Peyer's patch (tissue), 4 donors: ENCODE measurements around the gene ARCN1. TPM values are rescaled to one million over a fixed set of nuclear protein-coding genes. Genes with fewer than 3 reads are reported as not detected.

Experiments
- DNase-seq, 3 donors: peaks; one replicate each; pipeline ENCODE4 v3.0.0-alpha.2; 2017 to 2019
- H3K27ac ChIP-seq, 4 donors: fragments of 200-600 bp; sonication (generic); one replicate each; pipeline ENCODE4 v1.5.1; 2016 to 2019
- H3K27me3 ChIP-seq, 2 donors: fragments of 200-600 bp; sonication (generic); one replicate each; pipeline ENCODE4 v1.5.1; 2019
- H3K36me3 ChIP-seq, 3 donors: fragments of 200-600 bp; sonication (generic); one replicate each; pipeline ENCODE4 v1.5.1; 2016 to 2019
- H3K4me1 ChIP-seq, 4 donors: fragments of 200-600 bp; sonication (generic); one replicate each; pipeline ENCODE4 v1.5.1; 2016 to 2019
- H3K4me3 ChIP-seq, 4 donors: fragments of 200-600 bp; sonication (generic); 1 replicate in 3 of 4; 2 replicates in 1 of 4; pipeline ENCODE4 v1.5.1; 2016 to 2019; ENCODE audit warnings: mild to moderate bottlenecking in 1 of 4
- H3K9me3 ChIP-seq, 4 donors: fragments of 200-600 bp; sonication (generic); one replicate each; pipeline ENCODE4 v1.5.1; 2016 to 2019; ENCODE audit warnings: mild to moderate bottlenecking in 1 of 4
- CTCF ChIP-seq, 6 experiments: fragments of 450-650 bp in 4 of 6; fragments of 200-600 bp in 2 of 6; sonication (generic) in 1 of 6; IDR thresholded peaks; one replicate each; pipeline ENCODE4 v1.5.1; 2017 to 2019; ENCODE audit warnings: antibody characterized with exemption in 6 of 6, mild to moderate bottlenecking in 3 of 6, moderate library complexity in 1 of 6
- POLR2A ChIP-seq, 2 donors: fragments of 450-650 bp; IDR thresholded peaks; one replicate each; pipeline ENCODE4 v1.5.1; 2017; ENCODE audit warnings: antibody characterized with exemption in 2 of 2, mild to moderate bottlenecking in 2 of 2, moderate library complexity in 2 of 2
- total RNA-seq, 4 donors: library from RNA; depleted of rRNA; stranded (reverse); fragments of >200 nt; gene quantifications; one replicate each; pipeline ENCODE4 v1.1.0, GENCODE V29; 2016

Gene ARCN1
- 100 to 1,000 TPM in 2 of 4 donors, 10 to 100 TPM in 2; 54.5 to 116 (median 91.0) TPM for total RNA-seq

GRCh38 chr11:118572061-118572980 is at the start of gene ARCN1:
Gene ARCN1, plus strand, starts transcription at chr11:118572409. Its CDS starts 139 bp downstream, at chr11:118572548.
- peaks cover 3 to 26% (median 13%) of the 10 kb centered on the region in 4 donors for H3K4me1 ChIP-seq
- peak within 1 kb of the TSS; percentile 89 to 99 (median 94) for H3K4me3 ChIP-seq
- peak; percentile 80 to 90 (median 89) for DNase-seq
- peak; percentile 17 to 54 for TF ChIP-seq POLR2A (IDR thresholded peaks at IDR 0.05)
- no peak for TF ChIP-seq CTCF (IDR thresholded peaks at IDR 0.05)
- H3K9me3 ChIP-seq, result no peaks in the 10 kb centered on the region
- no peaks in the 10 kb centered on the region for H3K36me3 ChIP-seq
- peak within 1 kb of the TSS; percentile 95 to 99 (median 98) for H3K27ac ChIP-seq
- H3K27me3 ChIP-seq, result no peaks in the 10 kb centered on the region

- no peak for TF ChIP-seq POLR2A (IDR thresholded peaks at IDR 0.05)
- peak in 3 of 6 experiments; percentile 6 to 36 (median 18) for TF ChIP-seq CTCF (IDR thresholded peaks at IDR 0.05)
- no peaks in the 10 kb centered on the region for H3K9me3 ChIP-seq
- H3K27me3 ChIP-seq, result no peaks in the 10 kb centered on the region
- peaks cover 0 to 69% (median 0%) of the 10 kb centered on the region in 3 donors for H3K36me3 ChIP-seq
- H3K27ac ChIP-seq, result no peak overlapping the region
- DNase-seq, result no peak
- no peaks in the 10 kb centered on the region for H3K4me1 ChIP-seq
- no peak overlapping the region for H3K4me3 ChIP-seq
Measured at GRCh38 chr11:118522571-118523072, 49.6 kb upstream of the ARCN1 start.

- H3K27me3 ChIP-seq, result no peaks in the 10 kb centered on the region
- no peak overlapping the region for H3K27ac ChIP-seq
- H3K4me3 ChIP-seq, result no peak overlapping the region
- no peaks in the 10 kb centered on the region for H3K9me3 ChIP-seq
- peaks cover 0 to 57% (median 0%) of the 10 kb centered on the region in 3 donors for H3K36me3 ChIP-seq
- H3K4me1 ChIP-seq, result peaks cover 0 to 11% (median 0%) of the 10 kb centered on the region in 4 donors
- no peak for TF ChIP-seq POLR2A (IDR thresholded peaks at IDR 0.05)
- TF ChIP-seq CTCF (IDR thresholded peaks at IDR 0.05), result peak in 2 of 6 experiments; percentile 23 to 40
- DNase-seq, result peak in 1 of 3 donors; percentile 50
Measured at GRCh38 chr11:118524356-118524755, 47.9 kb upstream of the ARCN1 start.

GRCh38 chr11:118524757-118525470 is 47.3 kb upstream of the ARCN1 start:
- TF ChIP-seq POLR2A (IDR thresholded peaks at IDR 0.05) (no peak), CTCF (IDR thresholded peaks at IDR 0.05) (no peak)
- no peaks in the 10 kb centered on the region for H3K9me3 ChIP-seq
- DNase-seq, result no peak
- no peaks in the 10 kb centered on the region for H3K27me3 ChIP-seq
- no peak overlapping the region for H3K27ac ChIP-seq
- peaks cover 0 to 17% (median 3%) of the 10 kb centered on the region in 4 donors for H3K4me1 ChIP-seq
- H3K36me3 ChIP-seq, result peaks cover 0 to 51% (median 0%) of the 10 kb centered on the region in 3 donors
- H3K4me3 ChIP-seq, result no peak overlapping the region

- TF ChIP-seq POLR2A (IDR thresholded peaks at IDR 0.05) (no peak), CTCF (IDR thresholded peaks at IDR 0.05) (no peak)
- Histone ChIP-seq H3K36me3 (peaks cover 0 to 33% (median 0%) of the 10 kb centered on the region in 3 donors), H3K9me3 (no peaks in the 10 kb centered on the region), H3K27ac (peak overlapping the region in 1 of 4 donors; percentile 97), H3K4me3 (peak overlapping the region in 2 of 4 donors; percentile 23), H3K4me1 (peaks cover 0 to 21% (median 6%) of the 10 kb centered on the region in 4 donors), H3K27me3 (no peaks in the 10 kb centered on the region)
- peak in 1 of 3 donors; percentile 58 for DNase-seq
Measured at GRCh38 chr11:118526688-118527087, 45.5 kb upstream of the ARCN1 start.
